GM21447 (cell line): Measurements from ENCODE around the gene GRXCR2.
"Not testable (repeated sequence)": the region's sequence is repeated elsewhere in the genome, so short reads cannot be mapped to it uniquely, and the experiment has no call there.

Experiments
- ATAC-seq: cut with Tn5 transposase; IDR thresholded peaks from one replicate; pipeline ENCODE4 v1.9.1; 2021; ENCODE audit not compliant: unreplicated experiment

GRXCR2 gene

DNA sequence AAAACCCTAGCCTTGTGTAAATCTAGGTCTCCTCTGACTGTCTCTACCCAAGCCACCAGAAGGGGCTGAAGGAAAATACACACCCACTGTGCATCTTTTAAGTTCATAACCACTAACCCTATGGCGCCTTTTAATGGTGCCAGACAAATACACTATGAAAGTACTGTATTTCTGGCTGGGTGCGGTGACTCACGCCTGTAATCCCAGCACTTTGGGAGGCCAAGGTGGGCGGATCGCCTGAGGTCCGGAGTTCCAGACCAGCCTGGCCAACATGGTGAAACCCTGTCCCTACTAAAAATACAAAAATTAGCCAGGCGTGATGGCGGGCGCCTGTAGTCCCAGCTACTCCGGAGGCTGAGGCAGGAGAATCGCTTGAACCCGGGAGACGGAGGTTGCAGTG, 36.6 kb downstream of the GRXCR2 start:
- not testable (repeated sequence) for ATAC-seq

- ATAC-seq = no peak
These were observed 37.0 kb downstream of the GRXCR2 start for GRCh38 chr5:145835848-145836239.

DNA sequence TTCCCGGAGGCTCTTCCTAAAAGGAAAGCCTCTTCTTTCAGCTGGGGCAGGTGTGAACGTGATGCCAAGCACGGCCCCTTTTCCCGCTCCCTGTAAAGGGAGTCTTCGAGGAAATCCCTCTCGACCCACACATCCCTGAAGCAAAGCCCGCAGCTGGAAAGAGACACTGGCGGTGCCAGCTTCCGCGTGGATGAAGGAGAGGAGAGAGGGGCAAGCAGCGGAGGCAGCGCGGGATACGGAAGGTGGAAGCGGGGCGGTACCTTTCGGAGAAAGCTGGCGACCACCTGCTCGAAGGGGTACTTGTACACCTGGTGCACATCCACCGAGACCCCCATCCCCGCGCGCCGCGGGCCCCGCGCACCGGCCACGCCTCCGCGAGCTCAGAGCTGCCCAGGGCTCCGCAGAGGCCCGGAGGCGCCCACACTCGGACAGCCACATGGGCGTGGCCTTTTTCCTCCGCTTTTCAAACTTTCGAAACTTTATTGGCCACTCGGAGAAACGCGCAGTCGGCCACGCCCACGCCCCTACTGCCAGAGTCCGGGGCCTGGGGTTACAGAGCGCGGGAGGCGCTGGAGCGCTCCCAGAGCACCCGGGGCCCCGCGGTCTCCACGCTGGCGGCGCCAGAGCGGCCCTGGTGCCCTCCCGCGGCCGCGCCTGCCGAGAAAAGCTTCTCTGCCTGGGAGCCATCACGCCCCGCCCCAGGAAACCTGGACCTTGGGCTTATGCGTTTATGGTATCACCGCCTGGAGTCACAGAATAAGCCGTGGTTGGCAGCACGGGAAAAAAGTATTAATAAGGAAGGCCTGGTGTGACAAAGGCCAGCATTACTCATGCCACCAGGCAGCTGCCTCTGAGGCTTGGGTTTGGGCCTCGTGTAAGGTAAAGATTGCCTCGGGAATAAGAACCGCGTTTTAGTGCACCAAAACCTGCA, 37.6 kb downstream of the GRXCR2 start, which contains the start of gene PRELID2:
Gene PRELID2, minus strand, starts transcription at position 426 of the 931 bp plus-strand sequence. Its CDS starts 91 bp downstream, at position 335.
- ATAC-seq = peak; percentile 91

GRCh38 chr5:145834554-145834916, 38.3 kb downstream of the GRXCR2 start:
- ATAC-seq = peak; percentile 23

GRCh38 chr5:145833631-145834200, 39.1 kb downstream of the GRXCR2 start:
- no peak for ATAC-seq

DNA sequence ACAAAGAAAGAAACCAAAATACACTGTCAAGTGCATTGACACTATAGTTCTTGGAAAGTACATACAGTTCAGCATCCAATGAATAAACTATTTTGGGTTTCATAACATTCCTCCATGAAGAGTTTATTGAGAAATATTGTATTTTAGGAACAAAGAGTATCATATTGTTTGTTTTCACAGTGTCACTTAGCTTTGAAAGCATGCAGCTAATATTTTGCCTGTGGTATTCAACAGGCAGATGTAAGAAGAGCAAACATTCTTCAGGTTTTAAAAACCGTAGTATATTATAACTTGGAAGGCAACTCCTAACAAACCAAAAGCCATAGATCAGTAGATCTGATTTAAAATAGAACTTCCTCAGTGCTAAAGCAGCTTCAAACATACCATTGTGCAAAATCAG, 42.2 kb downstream of the GRXCR2 start:
- no peak for ATAC-seq

DNA sequence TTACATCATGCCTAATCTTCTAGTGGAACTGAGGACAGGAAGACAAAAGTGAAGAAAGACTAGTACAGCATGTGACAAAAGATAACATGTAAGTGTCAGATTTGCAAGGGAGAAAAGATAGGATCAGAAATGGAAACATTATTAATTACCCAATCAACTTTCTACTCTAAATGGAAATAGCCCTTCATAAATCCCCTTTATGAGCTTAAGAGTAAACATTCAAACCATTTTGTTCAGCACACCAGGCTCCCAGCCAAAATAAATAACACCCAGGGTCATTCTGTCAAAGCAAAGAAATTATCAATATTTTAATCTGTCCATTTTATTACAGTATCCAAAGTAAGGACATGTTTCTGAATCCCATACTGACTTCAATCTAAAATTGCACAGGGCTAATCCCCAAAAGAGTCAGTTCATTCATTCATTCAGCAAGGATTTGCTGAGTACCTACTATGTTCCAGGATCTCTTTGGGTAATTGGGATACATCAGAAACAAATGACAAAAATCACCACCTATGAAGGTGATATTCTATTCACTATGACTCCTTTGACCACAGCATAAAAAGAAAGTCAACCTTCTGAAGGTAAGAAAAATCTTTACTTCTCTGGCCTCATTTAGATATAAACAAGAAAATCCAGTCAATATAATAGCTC, 43.0 kb downstream of the GRXCR2 start:
- ATAC-seq = no peak

- ATAC-seq = no peak
These were observed 45.7 kb downstream of the GRXCR2 start for GRCh38 chr5:145826895-145827674.

DNA sequence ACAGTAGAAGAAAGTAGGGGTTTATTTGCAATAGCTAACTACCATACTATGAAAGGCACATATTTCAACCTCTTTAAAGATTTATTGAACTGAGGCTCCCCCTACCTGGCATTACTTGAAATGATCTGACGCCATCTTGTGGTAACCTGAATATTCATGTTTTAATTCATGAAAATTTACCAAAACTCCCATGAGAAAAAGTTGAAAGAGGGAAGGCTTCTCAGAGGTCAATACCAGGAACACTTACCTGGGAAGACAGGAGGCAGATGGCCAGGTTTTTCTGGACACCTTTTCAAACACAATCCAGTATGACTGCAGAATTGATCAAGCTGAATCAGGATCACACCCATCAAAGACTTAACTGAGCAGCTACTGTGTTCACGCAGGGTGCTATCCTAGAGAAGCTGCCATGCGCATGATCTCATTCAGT, 47.0 kb downstream of the GRXCR2 start:
- peak; percentile 71 for ATAC-seq

GRCh38 chr5:145824040-145824439, 48.8 kb downstream of the GRXCR2 start:
- no peak for ATAC-seq

DNA sequence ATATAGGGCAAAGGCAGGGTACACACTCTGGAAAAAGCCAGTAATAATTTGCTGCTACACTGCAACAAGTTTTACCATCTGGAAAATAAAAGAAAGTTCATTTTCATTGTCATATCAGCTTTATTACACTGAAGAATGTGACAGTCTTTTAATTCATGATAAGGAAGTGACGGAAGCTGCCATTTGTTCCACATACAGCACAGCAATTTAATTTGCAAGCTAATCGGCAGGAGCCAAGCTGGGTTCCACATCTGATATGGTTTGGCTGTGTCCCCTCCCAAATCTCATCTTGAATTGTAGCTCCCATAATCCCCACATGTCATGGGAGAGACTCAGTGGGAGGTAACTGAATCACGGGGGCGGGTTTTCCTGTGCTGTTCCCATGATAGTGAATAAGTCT, 54.2 kb downstream of the GRXCR2 start:
- ATAC-seq = no peak

DNA sequence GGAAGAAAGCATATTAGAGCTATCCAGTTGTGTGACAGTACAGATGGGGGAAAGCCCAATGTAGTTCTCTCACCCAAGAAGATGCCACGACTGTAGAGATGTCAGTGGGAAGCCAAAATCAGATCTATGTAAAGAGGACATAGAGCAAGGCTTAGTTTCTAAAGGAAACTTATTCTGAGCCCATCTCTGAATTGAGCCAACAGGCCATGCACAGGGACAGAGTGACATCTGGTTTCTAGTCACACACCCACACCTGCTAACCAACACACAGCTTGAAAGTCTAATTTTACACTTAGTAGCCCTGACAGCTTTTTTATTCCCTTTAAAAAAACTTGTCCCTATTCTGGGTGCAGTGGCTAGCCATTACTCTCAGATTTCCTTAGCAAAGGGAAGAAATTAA, 59.9 kb downstream of the GRXCR2 start:
- ATAC-seq = no peak

DNA sequence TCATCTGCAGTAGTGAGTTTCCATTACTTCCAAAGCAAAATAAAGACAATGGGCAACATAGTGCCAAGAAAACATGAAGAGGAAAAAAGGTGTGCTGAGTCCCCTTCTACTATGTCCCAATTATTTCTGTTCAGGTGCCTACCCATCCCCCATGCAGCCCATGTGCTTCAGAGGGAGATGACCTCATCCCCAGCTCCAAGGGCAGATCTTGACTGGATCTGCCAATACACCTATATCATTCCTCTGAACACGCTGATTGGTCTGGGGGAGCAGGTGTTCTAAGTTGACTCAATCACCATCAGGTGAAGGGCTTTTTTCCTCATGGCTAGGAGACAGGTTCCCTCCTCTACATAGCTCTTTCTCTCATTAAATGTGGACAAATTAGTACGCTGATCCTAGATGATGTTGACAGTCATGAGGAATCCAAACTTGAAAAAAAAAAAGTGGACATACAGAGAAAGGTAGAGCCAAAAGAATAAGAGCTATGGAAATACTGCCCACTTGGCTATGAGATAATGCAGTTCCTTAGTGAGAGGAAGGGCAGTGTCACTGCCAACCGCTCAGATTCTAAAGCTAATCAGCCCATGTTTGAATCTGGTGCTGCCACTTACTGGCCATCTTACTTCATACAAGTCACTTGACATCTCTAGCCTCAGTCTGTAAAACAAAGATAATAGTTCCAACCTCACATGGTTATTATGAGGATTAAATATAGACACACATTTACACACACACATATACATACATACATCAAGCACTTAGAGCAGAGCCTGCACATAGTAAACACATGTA, 60.8 kb downstream of the GRXCR2 start:
- no peak for ATAC-seq
